Measurements from ENCODE around the gene IGF2BP2.

GRCh38 chr3:185760088-185760487, 64.8 kb downstream of the IGF2BP2 start:
- TF ChIP-seq, protein P1, sequence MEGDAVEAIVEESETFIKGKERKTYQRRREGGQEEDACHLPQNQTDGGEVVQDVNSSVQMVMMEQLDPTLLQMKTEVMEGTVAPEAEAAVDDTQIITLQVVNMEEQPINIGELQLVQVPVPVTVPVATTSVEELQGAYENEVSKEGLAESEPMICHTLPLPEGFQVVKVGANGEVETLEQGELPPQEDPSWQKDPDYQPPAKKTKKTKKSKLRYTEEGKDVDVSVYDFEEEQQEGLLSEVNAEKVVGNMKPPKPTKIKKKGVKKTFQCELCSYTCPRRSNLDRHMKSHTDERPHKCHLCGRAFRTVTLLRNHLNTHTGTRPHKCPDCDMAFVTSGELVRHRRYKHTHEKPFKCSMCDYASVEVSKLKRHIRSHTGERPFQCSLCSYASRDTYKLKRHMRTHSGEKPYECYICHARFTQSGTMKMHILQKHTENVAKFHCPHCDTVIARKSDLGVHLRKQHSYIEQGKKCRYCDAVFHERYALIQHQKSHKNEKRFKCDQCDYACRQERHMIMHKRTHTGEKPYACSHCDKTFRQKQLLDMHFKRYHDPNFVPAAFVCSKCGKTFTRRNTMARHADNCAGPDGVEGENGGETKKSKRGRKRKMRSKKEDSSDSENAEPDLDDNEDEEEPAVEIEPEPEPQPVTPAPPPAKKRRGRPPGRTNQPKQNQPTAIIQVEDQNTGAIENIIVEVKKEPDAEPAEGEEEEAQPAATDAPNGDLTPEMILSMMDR (IDR thresholded peaks at IDR 0.05): no peak
- TF ChIP-seq POLR2A (IDR thresholded peaks at IDR 0.05) (no peak), EP300 (IDR thresholded peaks at IDR 0.05) (no peak)
